Upper lobe of right lung (tissue), 1 donor: ENCODE measurements around the gene TNIP2. TPM values are rescaled to one million over a fixed set of nuclear protein-coding genes. Genes with fewer than 3 reads are reported as not detected.

Experiments
- ATAC-seq: fragments of 200-7000 bp; cut with Tn5 transposase; one replicate; pipeline ENCODE4 v1.9.1; 2020; ENCODE audit warnings: mild to moderate bottlenecking, moderate library complexity
- DNase-seq: peaks from one replicate; pipeline ENCODE4 v3.0.0-alpha.2; 2020
- H3K27ac ChIP-seq: fragments of 200-600 bp; one replicate; pipeline ENCODE4 v1.8.0; 2022
- H3K27me3 ChIP-seq: fragments of 200-600 bp; one replicate; pipeline ENCODE4 v1.8.0; 2022; ENCODE audit warnings: mild to moderate bottlenecking
- H3K36me3 ChIP-seq: fragments of 200-600 bp; one replicate; pipeline ENCODE4 v1.8.0; 2022
- H3K4me1 ChIP-seq: fragments of 200-600 bp; one replicate; pipeline ENCODE4 v1.8.0; 2022
- H3K4me3 ChIP-seq: fragments of 200-600 bp; one replicate; pipeline ENCODE4 v1.8.0; 2022; ENCODE audit warnings: mild to moderate bottlenecking
- H3K9me3 ChIP-seq: fragments of 200-600 bp; one replicate; pipeline ENCODE4 v1.8.0; 2022
- intact Hi-C: fragments of 100-400 bp; cut with DNase I; formaldehyde crosslinking; loops from one replicate; pipeline ENCODE4 v1.11.0; 2022
- total RNA-seq: library from RNA; stranded (reverse); fragmentation: NEBNext Ultra II Directional; extraction: Animal tissue kit (Norgen Biotek cat#: 25700); gene quantifications from one replicate; pipeline ENCODE4 v1.2.1, GENCODE V29; 2021
- TF ChIP-seq, protein P1 (sequence below): fragments of 200-600 bp; IDR thresholded peaks from one replicate; pipeline ENCODE4 v1.8.0; 2022; ENCODE audit warnings: antibody characterized with exemption
- donor health status: DM: no; HTN: yes; CAD: no; lungs with severe emphysema.

Gene TNIP2
- total RNA-seq, 1 donor from 2014 or later = 43.4 TPM

GRCh38 chr4:2702361-2702760 is 53.8 kb downstream of the TNIP2 start:
- TF ChIP-seq, protein P1, sequence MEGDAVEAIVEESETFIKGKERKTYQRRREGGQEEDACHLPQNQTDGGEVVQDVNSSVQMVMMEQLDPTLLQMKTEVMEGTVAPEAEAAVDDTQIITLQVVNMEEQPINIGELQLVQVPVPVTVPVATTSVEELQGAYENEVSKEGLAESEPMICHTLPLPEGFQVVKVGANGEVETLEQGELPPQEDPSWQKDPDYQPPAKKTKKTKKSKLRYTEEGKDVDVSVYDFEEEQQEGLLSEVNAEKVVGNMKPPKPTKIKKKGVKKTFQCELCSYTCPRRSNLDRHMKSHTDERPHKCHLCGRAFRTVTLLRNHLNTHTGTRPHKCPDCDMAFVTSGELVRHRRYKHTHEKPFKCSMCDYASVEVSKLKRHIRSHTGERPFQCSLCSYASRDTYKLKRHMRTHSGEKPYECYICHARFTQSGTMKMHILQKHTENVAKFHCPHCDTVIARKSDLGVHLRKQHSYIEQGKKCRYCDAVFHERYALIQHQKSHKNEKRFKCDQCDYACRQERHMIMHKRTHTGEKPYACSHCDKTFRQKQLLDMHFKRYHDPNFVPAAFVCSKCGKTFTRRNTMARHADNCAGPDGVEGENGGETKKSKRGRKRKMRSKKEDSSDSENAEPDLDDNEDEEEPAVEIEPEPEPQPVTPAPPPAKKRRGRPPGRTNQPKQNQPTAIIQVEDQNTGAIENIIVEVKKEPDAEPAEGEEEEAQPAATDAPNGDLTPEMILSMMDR = no peak
- Histone ChIP-seq H3K4me1 (no peaks in the 10 kb centered on the region), H3K27me3 (no peaks in the 10 kb centered on the region), H3K9me3 (no peaks in the 10 kb centered on the region), H3K4me3 (no peak overlapping the region), H3K36me3 (peaks cover 87% of the 10 kb centered on the region), H3K27ac (no peak overlapping the region)
- DNase-seq = no peak
- no peak for ATAC-seq
- intact Hi-C loops = no loop called here

DNA sequence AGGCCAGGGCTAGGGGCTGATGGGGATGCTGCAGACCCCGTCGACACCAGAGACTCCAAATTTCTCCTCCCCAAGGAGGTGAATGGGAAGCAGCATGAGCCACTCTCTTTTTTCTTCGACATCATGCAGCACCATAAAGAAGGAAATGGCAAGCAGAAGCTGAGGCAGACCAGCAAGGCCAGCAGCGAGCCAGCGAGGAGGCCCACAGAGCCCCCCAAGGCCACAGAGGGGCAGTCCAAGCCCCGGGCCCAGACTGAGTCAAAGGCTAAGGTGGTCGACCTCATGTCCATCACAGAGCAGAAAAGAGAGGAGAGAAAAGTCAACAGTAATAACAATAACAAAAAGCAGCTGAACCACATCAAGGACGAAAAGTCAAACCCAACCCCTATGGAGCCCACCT is 56.1 kb downstream of the TNIP2 start:
- DNase-seq = no peak
- TF ChIP-seq, protein P1 = no peak
- H3K4me1 ChIP-seq = no peaks in the 10 kb centered on the region
- no peaks in the 10 kb centered on the region for H3K9me3 ChIP-seq
- no peak overlapping the region for H3K4me3 ChIP-seq
- no peak for ATAC-seq
- peaks cover 97% of the 10 kb centered on the region for H3K36me3 ChIP-seq
- no peak overlapping the region for H3K27ac ChIP-seq
- intact Hi-C loops = no loop called here
- no peaks in the 10 kb centered on the region for H3K27me3 ChIP-seq

GRCh38 chr4:2699534-2699933 is 56.6 kb downstream of the TNIP2 start:
- H3K27me3 ChIP-seq = no peaks in the 10 kb centered on the region
- intact Hi-C loops = no loop called here
- ATAC-seq (no peak), DNase-seq (no peak)
- no peaks in the 10 kb centered on the region for H3K9me3 ChIP-seq
- TF ChIP-seq, protein P1 = no peak
- no peaks in the 10 kb centered on the region for H3K4me1 ChIP-seq
- H3K4me3 ChIP-seq = no peak overlapping the region
- peaks cover 97% of the 10 kb centered on the region for H3K36me3 ChIP-seq
- no peak overlapping the region for H3K27ac ChIP-seq

DNA sequence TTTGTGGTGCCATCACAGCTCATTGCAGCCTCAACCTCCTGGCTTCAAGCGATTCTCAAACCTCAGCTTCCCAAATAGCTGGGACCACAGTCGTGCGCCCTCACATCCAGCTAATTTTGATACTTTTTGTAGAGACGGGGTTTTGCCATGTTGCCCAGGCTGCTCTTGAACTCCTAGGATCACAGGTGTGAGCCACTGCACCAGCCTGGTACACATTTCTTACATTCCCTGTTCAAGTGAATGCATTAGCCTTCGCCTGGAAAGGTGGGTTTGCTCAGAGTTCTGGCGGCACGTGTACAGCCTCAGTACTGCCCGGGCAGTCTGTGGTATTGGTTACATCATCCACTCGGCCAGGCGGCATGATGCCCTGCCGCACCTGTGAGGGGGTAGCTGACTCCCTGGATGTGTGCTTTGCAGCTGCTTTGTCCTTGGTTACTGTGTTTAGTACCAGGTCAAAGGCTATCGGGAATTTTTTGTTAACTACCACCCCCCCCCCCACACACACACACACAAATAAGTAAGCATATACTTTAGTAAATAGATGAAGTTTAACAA is 57.1 kb downstream of the TNIP2 start:
- Histone ChIP-seq H3K36me3 (peaks cover 97% of the 10 kb centered on the region), H3K27me3 (no peaks in the 10 kb centered on the region), H3K9me3 (no peaks in the 10 kb centered on the region), H3K4me1 (no peaks in the 10 kb centered on the region), H3K4me3 (no peak overlapping the region), H3K27ac (no peak overlapping the region)
- TF ChIP-seq, protein P1 = no peak
- DNase-seq (no peak), ATAC-seq (no peak)
- intact Hi-C loops = no loop called here

DNA sequence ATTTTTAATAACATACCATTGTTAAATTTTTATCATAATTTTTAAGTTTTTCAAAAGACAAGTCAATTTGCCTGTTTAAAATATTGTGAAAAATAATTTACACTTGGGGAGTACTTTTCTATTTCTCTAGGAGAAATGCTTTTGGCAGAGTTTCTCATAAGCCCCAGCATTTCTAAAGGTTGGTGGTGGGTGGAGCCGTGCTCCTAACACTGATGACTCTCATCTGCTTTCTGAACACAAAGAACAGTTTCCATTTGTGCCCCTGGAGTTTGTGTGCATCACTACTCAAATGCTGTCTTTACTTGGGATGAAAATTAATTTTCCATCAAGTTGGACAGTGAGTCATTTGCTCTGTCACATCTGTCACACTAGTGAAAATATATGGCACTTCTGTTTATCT is 57.6 kb downstream of the TNIP2 start:
- intact Hi-C loops = no loop called here
- Histone ChIP-seq H3K27ac (no peak overlapping the region), H3K36me3 (peaks cover 97% of the 10 kb centered on the region), H3K4me3 (no peak overlapping the region), H3K4me1 (no peaks in the 10 kb centered on the region), H3K9me3 (no peaks in the 10 kb centered on the region), H3K27me3 (no peaks in the 10 kb centered on the region)
- TF ChIP-seq, protein P1 = no peak
- DNase-seq (no peak), ATAC-seq (no peak)

DNA sequence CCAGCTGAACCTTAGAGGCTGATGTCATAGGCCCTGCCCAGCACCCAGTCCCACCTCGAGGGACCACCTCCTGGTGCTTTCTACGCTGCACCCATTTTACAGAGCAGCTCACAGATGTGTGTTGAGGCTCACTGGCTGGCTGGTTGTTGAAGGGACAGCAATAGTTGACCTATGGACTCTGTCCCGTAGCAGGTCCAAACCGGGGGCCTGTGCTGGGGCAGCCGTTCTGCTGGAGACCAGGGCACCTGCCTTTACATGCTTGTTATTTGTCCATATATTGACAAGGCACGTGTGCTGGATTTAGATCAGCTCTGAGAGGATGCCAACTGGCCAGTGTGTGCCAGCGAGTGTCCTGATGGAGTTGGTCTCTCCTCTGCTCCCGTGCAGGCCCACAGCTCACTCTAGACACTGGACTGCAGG is 58.1 kb downstream of the TNIP2 start:
- Histone ChIP-seq H3K4me1 (no peaks in the 10 kb centered on the region), H3K36me3 (peaks cover 97% of the 10 kb centered on the region), H3K9me3 (no peaks in the 10 kb centered on the region), H3K27me3 (no peaks in the 10 kb centered on the region), H3K27ac (no peak overlapping the region), H3K4me3 (no peak overlapping the region)
- DNase-seq (no peak), ATAC-seq (no peak)
- TF ChIP-seq, protein P1 = no peak
- intact Hi-C loops = no loop called here
